HG03095 (cell line): ENCODE measurements around the gene PPP3CA.

Experiments used
- ATAC-seq: cut with Tn5 transposase; IDR thresholded peaks from one replicate; pipeline ENCODE4 v1.9.1; 2021; ENCODE audit warnings: moderate library complexity; ENCODE audit not compliant: unreplicated experiment

PPP3CA gene

DNA sequence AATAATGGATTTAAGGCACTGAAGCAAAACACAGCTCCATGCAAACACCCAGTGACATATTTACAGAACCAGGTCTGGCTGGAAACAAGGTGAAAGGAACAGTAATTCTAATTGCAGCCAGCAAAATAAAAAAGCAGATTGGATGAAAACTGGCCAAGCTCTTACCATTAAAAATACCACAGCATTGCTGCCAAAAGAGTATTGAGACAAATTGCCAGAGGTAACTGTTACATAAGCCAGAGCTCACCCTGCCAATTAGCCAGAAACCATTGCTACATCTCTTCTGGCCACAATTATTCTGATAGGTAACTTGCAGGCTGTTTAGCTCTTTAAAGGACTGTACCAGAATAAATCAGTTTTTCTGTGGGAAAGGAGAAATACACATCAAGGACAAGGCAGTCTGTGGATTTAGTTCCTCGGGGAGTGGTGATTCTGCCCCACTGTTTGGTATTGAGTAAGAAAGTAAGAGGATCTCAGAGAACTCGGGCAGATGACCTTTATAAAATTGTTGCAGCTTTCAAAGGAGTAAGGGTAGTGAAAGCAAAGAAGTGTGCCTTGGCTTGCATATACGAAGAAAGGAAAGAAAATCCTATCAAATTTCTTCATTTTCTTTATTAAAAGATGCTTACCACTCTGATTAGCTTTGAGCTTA lies 369.5 kb downstream of the PPP3CA start:
- no peak for ATAC-seq

DNA sequence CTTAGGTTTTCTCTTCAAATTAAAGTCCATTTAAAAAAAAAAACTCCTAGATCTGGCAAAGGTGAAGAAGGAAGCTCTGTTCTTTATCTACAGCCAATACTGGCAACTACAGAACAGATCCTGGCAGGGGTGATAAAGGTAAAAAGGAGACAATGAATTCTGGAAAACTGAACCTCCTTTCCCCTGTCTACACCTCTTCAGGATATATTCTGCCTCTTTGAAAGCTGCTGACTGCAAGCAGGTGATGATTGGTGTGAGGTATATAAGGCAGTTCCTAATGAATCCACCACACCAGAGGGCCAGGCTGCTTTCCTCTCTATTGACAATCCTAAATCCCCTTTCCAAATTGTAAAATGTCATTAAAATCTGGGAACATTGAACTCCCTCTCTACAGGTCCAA lies 370.1 kb downstream of the PPP3CA start:
- no peak for ATAC-seq
